HG03575 (cell line): ENCODE measurements around the gene PID1.

Experiments used
- ATAC-seq: cut with Tn5 transposase; IDR thresholded peaks from one replicate; pipeline ENCODE4 v1.9.1; 2021; ENCODE audit not compliant: unreplicated experiment, insufficient number of reproducible peaks, low FRiP score; ENCODE audit errors: extremely low read depth

The PID1 gene

GRCh38 chr2:229141424-229142025, 129.6 kb downstream of the PID1 start:
- no peak for ATAC-seq

- no peak for ATAC-seq
These were observed 133.4 kb downstream of the PID1 start for GRCh38 chr2:229137639-229138038.

- ATAC-seq: no peak
These were observed 134.0 kb downstream of the PID1 start for GRCh38 chr2:229137066-229137465.

GRCh38 chr2:229133155-229133772, 137.8 kb downstream of the PID1 start:
- ATAC-seq: no peak

GRCh38 chr2:229132236-229132635, 138.9 kb downstream of the PID1 start:
- no peak for ATAC-seq

GRCh38 chr2:229130522-229130921, 140.6 kb downstream of the PID1 start:
- ATAC-seq: no peak

GRCh38 chr2:229129738-229130371, 141.2 kb downstream of the PID1 start:
- ATAC-seq: no peak

- no peak for ATAC-seq
These were observed 143.6 kb downstream of the PID1 start for GRCh38 chr2:229127471-229127870.

- ATAC-seq: no peak
These were observed 145.0 kb downstream of the PID1 start for GRCh38 chr2:229126066-229126465.

GRCh38 chr2:229124136-229124535, 147.0 kb downstream of the PID1 start:
- ATAC-seq: no peak

- no peak for ATAC-seq
These were observed 152.2 kb downstream of the PID1 start for GRCh38 chr2:229118927-229119326.

GRCh38 chr2:229118336-229118735, 152.8 kb downstream of the PID1 start:
- ATAC-seq: no peak

GRCh38 chr2:229111744-229112143, 159.3 kb downstream of the PID1 start:
- no peak for ATAC-seq

GRCh38 chr2:229109195-229109594, 161.9 kb downstream of the PID1 start:
- ATAC-seq: no peak

GRCh38 chr2:229107601-229108000, 163.5 kb downstream of the PID1 start:
- no peak for ATAC-seq

GRCh38 chr2:229104974-229105387, 166.1 kb downstream of the PID1 start:
- no peak for ATAC-seq

- ATAC-seq: no peak
These were observed 167.1 kb downstream of the PID1 start for GRCh38 chr2:229104025-229104424.

GRCh38 chr2:229101314-229101713, 169.8 kb downstream of the PID1 start:
- ATAC-seq: no peak

- ATAC-seq: no peak
These were observed 171.9 kb downstream of the PID1 start for GRCh38 chr2:229099231-229099630.

- ATAC-seq: no peak
These were observed 172.3 kb downstream of the PID1 start for GRCh38 chr2:229098801-229099200.
